ENCODE results near the gene GABPB2. TPM values are rescaled to one million over a fixed set of nuclear protein-coding genes. Genes with fewer than 3 reads are reported as not detected.
A peak's percentile ranks its signal among the peaks of the same experiment; 100 is the strongest.

Gene GABPB2
- total and polyA plus RNA-seq, 2 of the 13 experiments (the other 11 are each of a cell fraction or from before 2014, with no cell fraction given), result 0.09 TPM; not detected in 1

DNA sequence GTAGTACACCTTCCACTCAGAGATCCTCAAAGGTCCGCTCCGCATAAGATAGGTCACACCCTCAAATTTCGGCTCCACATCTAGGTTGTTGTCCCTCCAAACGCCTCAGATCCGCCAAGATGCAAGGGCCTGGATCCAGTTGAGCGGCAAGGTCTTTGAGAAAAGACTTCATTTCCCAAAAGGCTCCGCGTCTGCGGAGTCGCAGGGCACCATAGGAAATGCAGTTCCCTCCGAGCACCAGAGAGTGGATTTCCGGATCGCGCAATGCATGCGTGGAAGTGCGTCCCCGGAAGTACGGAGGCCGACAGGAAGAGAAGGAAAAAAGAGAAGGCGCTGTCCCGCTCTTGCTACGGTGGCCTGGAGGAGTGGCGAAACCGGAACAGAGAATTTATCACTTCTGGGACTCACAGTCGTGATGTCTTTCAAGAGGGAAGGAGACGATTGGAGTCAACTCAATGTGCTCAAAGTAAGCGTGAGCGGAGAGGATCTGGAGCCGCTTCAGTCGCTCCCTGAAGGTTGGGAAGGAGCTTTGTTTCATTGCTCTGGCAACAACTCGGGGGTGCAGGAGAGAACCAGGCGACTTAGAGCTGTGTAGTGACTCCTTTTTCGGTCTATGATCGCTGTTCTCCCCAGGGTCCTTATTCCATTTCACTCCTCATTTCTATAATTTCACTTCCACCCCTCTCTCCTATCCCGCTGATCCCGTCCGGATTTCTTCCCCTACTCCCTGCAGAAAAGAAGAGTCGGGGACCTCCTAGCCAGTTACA is 95.4 kb downstream of the GABPB2 start, which contains the start of the genes LYSMD1 and SCNM1 (continued):
- TF ChIP-seq, protein P1, sequence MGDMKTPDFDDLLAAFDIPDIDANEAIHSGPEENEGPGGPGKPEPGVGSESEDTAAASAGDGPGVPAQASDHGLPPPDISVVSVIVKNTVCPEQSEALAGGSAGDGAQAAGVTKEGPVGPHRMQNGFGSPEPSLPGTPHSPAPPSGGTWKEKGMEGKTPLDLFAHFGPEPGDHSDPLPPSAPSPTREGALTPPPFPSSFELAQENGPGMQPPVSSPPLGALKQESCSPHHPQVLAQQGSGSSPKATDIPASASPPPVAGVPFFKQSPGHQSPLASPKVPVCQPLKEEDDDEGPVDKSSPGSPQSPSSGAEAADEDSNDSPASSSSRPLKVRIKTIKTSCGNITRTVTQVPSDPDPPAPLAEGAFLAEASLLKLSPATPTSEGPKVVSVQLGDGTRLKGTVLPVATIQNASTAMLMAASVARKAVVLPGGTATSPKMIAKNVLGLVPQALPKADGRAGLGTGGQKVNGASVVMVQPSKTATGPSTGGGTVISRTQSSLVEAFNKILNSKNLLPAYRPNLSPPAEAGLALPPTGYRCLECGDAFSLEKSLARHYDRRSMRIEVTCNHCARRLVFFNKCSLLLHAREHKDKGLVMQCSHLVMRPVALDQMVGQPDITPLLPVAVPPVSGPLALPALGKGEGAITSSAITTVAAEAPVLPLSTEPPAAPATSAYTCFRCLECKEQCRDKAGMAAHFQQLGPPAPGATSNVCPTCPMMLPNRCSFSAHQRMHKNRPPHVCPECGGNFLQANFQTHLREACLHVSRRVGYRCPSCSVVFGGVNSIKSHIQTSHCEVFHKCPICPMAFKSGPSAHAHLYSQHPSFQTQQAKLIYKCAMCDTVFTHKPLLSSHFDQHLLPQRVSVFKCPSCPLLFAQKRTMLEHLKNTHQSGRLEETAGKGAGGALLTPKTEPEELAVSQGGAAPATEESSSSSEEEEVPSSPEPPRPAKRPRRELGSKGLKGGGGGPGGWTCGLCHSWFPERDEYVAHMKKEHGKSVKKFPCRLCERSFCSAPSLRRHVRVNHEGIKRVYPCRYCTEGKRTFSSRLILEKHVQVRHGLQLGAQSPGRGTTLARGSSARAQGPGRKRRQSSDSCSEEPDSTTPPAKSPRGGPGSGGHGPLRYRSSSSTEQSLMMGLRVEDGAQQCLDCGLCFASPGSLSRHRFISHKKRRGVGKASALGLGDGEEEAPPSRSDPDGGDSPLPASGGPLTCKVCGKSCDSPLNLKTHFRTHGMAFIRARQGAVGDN (CRISPR knock-in tag; IDR thresholded peaks at IDR 0.05), result peak; percentile 69
- TF ChIP-seq YY1 (IDR thresholded peaks at IDR 0.05; ENCODE audit: insufficient read depth, insufficient replicate concordance, low read depth, low read length) (no peak), TRIM24 (CRISPR knock-in tag; IDR thresholded peaks at IDR 0.05) (no peak), NR2C2 (CRISPR knock-in tag; IDR thresholded peaks at IDR 0.05; ENCODE audit: borderline replicate concordance) (peak; percentile 97), ARID2 (CRISPR knock-in tag; IDR thresholded peaks at IDR 0.05; ENCODE audit: borderline replicate concordance) (no peak), MIER3 (CRISPR knock-in tag; IDR thresholded peaks at IDR 0.05; ENCODE audit: borderline replicate concordance) (peak; percentile 88), CBFB (CRISPR knock-in tag; IDR thresholded peaks at IDR 0.05) (peak; percentile 57), RFXAP (CRISPR knock-in tag; IDR thresholded peaks at IDR 0.05; ENCODE audit: borderline replicate concordance) (no peak), FOXM1 (CRISPR knock-in tag; IDR thresholded peaks at IDR 0.05) (0 out of 2 replicates have a peak, but pooled peaks have one; percentile 14), HMGA1 (CRISPR knock-in tag; conservative IDR thresholded peaks at IDR 0.05) (no peak), SRF (IDR thresholded peaks at IDR 0.05; ENCODE audit: low read depth, low read length) (no peak), AHR (CRISPR knock-in tag; IDR thresholded peaks at IDR 0.05) (no peak)
- TF ChIP-seq, protein P2, sequence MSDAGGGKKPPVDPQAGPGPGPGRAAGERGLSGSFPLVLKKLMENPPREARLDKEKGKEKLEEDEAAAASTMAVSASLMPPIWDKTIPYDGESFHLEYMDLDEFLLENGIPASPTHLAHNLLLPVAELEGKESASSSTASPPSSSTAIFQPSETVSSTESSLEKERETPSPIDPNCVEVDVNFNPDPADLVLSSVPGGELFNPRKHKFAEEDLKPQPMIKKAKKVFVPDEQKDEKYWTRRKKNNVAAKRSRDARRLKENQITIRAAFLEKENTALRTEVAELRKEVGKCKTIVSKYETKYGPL (CRISPR knock-in tag; IDR thresholded peaks at IDR 0.05), result peak; percentile 58; the same call in 1 of the 2 replicates
- TF ChIP-seq, protein P3, sequence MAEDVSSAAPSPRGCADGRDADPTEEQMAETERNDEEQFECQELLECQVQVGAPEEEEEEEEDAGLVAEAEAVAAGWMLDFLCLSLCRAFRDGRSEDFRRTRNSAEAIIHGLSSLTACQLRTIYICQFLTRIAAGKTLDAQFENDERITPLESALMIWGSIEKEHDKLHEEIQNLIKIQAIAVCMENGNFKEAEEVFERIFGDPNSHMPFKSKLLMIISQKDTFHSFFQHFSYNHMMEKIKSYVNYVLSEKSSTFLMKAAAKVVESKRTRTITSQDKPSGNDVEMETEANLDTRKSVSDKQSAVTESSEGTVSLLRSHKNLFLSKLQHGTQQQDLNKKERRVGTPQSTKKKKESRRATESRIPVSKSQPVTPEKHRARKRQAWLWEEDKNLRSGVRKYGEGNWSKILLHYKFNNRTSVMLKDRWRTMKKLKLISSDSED (CRISPR knock-in tag; IDR thresholded peaks at IDR 0.05), result no peak
- TF ChIP-seq, protein P4, sequence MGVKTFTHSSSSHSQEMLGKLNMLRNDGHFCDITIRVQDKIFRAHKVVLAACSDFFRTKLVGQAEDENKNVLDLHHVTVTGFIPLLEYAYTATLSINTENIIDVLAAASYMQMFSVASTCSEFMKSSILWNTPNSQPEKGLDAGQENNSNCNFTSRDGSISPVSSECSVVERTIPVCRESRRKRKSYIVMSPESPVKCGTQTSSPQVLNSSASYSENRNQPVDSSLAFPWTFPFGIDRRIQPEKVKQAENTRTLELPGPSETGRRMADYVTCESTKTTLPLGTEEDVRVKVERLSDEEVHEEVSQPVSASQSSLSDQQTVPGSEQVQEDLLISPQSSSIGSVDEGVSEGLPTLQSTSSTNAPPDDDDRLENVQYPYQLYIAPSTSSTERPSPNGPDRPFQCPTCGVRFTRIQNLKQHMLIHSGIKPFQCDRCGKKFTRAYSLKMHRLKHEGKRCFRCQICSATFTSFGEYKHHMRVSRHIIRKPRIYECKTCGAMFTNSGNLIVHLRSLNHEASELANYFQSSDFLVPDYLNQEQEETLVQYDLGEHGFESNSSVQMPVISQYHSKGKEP (CRISPR knock-in tag; IDR thresholded peaks at IDR 0.05), result no peak
- TF ChIP-seq, protein P5, sequence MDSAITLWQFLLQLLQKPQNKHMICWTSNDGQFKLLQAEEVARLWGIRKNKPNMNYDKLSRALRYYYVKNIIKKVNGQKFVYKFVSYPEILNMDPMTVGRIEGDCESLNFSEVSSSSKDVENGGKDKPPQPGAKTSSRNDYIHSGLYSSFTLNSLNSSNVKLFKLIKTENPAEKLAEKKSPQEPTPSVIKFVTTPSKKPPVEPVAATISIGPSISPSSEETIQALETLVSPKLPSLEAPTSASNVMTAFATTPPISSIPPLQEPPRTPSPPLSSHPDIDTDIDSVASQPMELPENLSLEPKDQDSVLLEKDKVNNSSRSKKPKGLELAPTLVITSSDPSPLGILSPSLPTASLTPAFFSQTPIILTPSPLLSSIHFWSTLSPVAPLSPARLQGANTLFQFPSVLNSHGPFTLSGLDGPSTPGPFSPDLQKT (CRISPR knock-in tag; IDR thresholded peaks at IDR 0.05; ENCODE audit: borderline replicate concordance), result peak; percentile 98; the same call in 1 of the 2 replicates
- TF ChIP-seq, protein P6, sequence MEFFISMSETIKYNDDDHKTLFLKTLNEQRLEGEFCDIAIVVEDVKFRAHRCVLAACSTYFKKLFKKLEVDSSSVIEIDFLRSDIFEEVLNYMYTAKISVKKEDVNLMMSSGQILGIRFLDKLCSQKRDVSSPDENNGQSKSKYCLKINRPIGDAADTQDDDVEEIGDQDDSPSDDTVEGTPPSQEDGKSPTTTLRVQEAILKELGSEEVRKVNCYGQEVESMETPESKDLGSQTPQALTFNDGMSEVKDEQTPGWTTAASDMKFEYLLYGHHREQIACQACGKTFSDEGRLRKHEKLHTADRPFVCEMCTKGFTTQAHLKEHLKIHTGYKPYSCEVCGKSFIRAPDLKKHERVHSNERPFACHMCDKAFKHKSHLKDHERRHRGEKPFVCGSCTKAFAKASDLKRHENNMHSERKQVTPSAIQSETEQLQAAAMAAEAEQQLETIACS (CRISPR knock-in tag; IDR thresholded peaks at IDR 0.05), result peak; percentile 26; the same call in 1 of the 2 replicates
- TF ChIP-seq, protein P7, sequence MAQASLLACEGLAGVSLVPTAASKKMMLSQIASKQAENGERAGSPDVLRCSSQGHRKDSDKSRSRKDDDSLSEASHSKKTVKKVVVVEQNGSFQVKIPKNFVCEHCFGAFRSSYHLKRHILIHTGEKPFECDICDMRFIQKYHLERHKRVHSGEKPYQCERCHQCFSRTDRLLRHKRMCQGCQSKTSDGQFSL (CRISPR knock-in tag; IDR thresholded peaks at IDR 0.05), result peak; percentile 73; the same call in 1 of the 2 replicates
